Lower lobe of right lung (tissue), 2 donors: Measurements from ENCODE around the gene SLC39A11. TPM values are rescaled to one million over a fixed set of nuclear protein-coding genes. Genes with fewer than 3 reads are reported as not detected.

Experiments
- ATAC-seq, 2 donors: fragments of 200-7000 bp; cut with Tn5 transposase; one replicate each; pipeline ENCODE4 v1.9.1; 2020 to 2022; ENCODE audit warnings: mild to moderate bottlenecking in 2 of 2, moderate library complexity in 2 of 2
- DNase-seq: peaks from one replicate; pipeline ENCODE4 v3.0.0-alpha.2; 2020
- H3K27ac ChIP-seq: fragments of 200-600 bp; one replicate; pipeline ENCODE4 v1.8.0; 2022
- H3K27me3 ChIP-seq: fragments of 200-600 bp; one replicate; pipeline ENCODE4 v1.8.0; 2022; ENCODE audit warnings: low read depth
- H3K36me3 ChIP-seq: fragments of 200-600 bp; one replicate; pipeline ENCODE4 v1.8.0; 2022; ENCODE audit warnings: mild to moderate bottlenecking
- H3K4me1 ChIP-seq: fragments of 200-600 bp; one replicate; pipeline ENCODE4 v1.8.0; 2022
- H3K4me3 ChIP-seq: fragments of 200-600 bp; one replicate; pipeline ENCODE4 v1.8.0; 2022; ENCODE audit warnings: mild to moderate bottlenecking
- H3K9me3 ChIP-seq: fragments of 200-600 bp; one replicate; pipeline ENCODE4 v1.8.0; 2022
- intact Hi-C: fragments of 100-400 bp; cut with DNase I; formaldehyde crosslinking; loops from one replicate; pipeline ENCODE4 v1.11.0; 2022
- total RNA-seq: library from RNA; stranded (reverse); fragmentation: NEBNext Ultra II Directional; extraction: Animal tissue kit (Norgen Biotek cat#: 25700); gene quantifications from one replicate; pipeline ENCODE4 v1.2.1, GENCODE V29; 2021
- TF ChIP-seq, protein P1 (sequence below): fragments of 200-600 bp; IDR thresholded peaks from one replicate; pipeline ENCODE4 v1.8.0; 2022; ENCODE audit warnings: antibody characterized with exemption, mild to moderate bottlenecking
- donor health status: DM: no; HTN: yes; CAD: no; lungs with severe emphysema.

SLC39A11 gene
- total RNA-seq, 1 donor from 2014 or later: 39.7 TPM

DNA sequence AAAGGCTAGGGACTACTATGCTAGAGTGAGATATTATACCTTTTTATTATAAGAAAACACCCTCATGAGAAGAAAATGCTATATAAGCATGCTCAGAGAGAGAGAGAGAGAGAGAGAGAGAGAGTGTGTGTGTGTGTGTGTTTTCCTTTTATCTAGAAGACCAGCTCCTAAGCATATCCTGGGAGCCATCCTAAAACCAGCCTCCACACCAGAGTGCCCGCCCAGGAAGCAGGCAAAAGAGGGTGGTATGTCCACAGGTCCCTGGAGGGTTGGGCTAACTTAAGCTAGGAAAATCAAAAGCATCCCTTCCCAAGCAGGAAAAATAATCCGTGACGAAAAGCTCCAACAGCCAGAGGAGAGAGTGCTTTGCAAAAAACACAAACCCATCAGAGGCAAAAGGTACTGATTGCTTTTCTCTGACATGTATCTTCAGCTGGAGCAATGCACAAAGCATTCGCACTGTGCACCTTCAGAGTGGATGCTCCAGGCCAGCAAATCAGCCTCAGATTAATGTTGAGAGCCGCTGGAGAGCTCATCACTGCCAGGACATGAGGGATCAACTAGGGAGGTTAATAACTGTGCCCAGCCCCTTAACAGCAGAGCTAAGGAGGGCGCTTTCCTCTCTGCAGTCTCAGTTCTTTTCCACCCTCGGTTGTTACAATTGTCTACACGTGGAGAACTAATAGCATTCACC, 125.1 kb downstream of the SLC39A11 start:
- no peaks in the 10 kb centered on the region for H3K9me3 ChIP-seq
- no peaks in the 10 kb centered on the region for H3K36me3 ChIP-seq
- no peak for DNase-seq
- no peak overlapping the region for H3K4me3 ChIP-seq
- no peaks in the 10 kb centered on the region for H3K4me1 ChIP-seq
- intact Hi-C loops: no loop called here
- ATAC-seq: no peak
- no peaks in the 10 kb centered on the region for H3K27me3 ChIP-seq
- H3K27ac ChIP-seq: no peak overlapping the region
- TF ChIP-seq, protein P1, sequence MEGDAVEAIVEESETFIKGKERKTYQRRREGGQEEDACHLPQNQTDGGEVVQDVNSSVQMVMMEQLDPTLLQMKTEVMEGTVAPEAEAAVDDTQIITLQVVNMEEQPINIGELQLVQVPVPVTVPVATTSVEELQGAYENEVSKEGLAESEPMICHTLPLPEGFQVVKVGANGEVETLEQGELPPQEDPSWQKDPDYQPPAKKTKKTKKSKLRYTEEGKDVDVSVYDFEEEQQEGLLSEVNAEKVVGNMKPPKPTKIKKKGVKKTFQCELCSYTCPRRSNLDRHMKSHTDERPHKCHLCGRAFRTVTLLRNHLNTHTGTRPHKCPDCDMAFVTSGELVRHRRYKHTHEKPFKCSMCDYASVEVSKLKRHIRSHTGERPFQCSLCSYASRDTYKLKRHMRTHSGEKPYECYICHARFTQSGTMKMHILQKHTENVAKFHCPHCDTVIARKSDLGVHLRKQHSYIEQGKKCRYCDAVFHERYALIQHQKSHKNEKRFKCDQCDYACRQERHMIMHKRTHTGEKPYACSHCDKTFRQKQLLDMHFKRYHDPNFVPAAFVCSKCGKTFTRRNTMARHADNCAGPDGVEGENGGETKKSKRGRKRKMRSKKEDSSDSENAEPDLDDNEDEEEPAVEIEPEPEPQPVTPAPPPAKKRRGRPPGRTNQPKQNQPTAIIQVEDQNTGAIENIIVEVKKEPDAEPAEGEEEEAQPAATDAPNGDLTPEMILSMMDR: no peak

DNA sequence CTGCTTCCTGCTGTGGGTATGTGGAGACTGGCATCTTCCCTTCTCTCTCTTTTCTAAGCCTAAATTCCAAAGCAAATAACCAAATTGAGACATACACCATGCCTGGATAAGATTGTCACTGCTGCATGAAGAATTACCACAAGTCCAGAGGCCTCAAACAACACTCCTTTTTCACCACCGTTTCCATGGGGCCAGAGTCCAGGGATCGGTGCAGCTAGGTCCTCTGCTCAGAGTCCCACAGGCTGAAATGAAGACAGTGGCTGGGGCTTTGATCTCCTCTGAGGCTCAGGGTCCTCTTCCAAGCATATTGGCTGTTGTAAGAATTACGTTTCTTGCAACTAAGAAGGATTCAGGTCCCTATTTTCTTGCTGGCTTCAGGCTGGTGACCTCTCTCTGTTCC, 130.4 kb downstream of the SLC39A11 start:
- intact Hi-C loops: no loop called here
- TF ChIP-seq, protein P1: no peak
- ATAC-seq (no peak), DNase-seq (no peak)
- H3K4me1 ChIP-seq: no peaks in the 10 kb centered on the region
- H3K4me3 ChIP-seq: no peak overlapping the region
- no peaks in the 10 kb centered on the region for H3K36me3 ChIP-seq
- H3K27ac ChIP-seq: no peak overlapping the region
- H3K9me3 ChIP-seq: no peaks in the 10 kb centered on the region
- H3K27me3 ChIP-seq: no peaks in the 10 kb centered on the region

DNA sequence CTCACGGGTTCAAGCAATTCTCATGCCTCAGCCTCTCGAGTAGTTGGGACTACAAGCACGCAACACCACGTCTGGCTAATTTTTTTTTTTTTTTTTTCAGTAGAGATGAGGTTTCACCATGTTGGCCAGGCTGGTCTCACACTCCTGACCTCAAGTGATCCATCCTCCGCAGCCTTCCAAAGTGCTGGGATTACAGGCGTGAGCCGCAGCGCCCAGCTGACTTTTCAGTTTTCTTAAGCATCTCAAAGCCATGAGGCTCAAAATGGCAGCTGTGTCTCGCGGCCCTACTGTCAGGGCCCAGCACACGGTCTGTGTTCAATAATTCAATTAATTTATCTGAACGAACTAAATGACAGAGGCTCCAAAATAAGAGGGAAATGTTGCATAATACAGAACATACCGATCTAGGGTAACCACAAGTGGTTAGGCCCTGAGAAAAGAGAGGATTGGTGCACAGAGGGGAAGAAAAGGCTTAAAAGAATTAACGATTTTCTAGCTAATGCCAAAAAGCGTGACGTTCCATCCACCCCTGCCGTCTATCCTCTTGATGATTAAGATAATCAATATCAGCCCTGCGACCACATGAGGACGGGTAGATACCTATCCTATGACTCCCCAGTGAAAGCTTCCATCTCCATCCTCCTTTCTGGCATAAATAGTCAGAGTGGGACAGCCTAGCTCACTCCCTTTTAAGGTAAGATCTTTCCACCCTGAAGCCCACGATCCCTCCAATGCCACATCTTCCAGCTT, 136.9 kb downstream of the SLC39A11 start:
- no peak for ATAC-seq
- Histone ChIP-seq H3K4me1 (no peaks in the 10 kb centered on the region), H3K27me3 (no peaks in the 10 kb centered on the region), H3K27ac (no peak overlapping the region), H3K4me3 (no peak overlapping the region), H3K9me3 (no peaks in the 10 kb centered on the region), H3K36me3 (no peaks in the 10 kb centered on the region)
- DNase-seq: no peak
- intact Hi-C loops: no loop called here
- TF ChIP-seq, protein P1: no peak

DNA sequence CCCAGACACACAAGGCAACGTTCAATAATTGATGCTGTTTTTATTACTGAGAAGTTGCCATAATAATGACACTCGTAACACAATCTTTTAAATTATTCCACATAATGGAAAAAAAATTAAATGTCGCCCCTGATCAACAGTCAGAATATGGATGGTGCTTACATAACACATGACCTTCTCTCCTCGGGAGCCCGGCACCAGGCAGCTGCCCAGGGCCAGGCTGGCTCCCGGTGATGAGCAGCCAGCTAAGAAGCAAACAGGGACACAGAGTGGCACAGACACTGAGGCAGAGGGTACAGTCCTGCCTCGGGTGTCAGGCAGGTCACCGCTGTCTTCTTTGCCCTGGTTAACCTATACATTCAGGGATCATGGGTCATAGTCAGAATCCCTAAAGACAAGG, 137.9 kb downstream of the SLC39A11 start:
- intact Hi-C loops: no loop called here
- H3K4me3 ChIP-seq: no peak overlapping the region
- H3K9me3 ChIP-seq: no peaks in the 10 kb centered on the region
- H3K27me3 ChIP-seq: no peaks in the 10 kb centered on the region
- H3K4me1 ChIP-seq: no peaks in the 10 kb centered on the region
- ATAC-seq (no peak), DNase-seq (no peak)
- H3K36me3 ChIP-seq: no peaks in the 10 kb centered on the region
- H3K27ac ChIP-seq: no peak overlapping the region
- TF ChIP-seq, protein P1: no peak

DNA sequence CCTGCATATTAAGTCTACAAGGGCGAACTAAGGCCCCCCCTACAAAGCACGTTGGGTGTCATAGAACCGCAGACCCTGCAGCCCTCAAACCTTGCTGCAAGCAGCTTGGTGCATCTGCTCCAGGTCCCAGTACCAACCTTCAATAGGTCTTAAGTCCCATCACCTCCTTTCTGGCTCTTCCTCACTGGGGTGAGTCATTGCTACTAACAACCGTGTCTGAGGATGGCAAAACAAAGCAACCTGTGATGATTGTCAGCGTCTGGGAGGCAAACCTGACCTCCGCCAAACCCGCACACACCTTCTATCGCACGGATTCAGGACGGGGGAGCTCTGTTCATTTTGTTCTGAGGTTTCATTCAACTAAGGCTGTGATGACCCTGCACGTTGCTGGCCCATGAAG, 138.9 kb downstream of the SLC39A11 start:
- no peaks in the 10 kb centered on the region for H3K27me3 ChIP-seq
- no peak for DNase-seq

More for the DNA sequence above, 138.9 kb downstream of the SLC39A11 start:
- H3K27ac ChIP-seq: no peak overlapping the region
- no peak overlapping the region for H3K4me3 ChIP-seq
- no peaks in the 10 kb centered on the region for H3K4me1 ChIP-seq
- no peaks in the 10 kb centered on the region for H3K36me3 ChIP-seq
- no peak for ATAC-seq
- TF ChIP-seq, protein P1: no peak
- intact Hi-C loops: no loop called here
- H3K9me3 ChIP-seq: no peaks in the 10 kb centered on the region
